Omental fat pad (tissue), 4 donors: Measurements from ENCODE around the gene MAJIN. TPM values are rescaled to one million over a fixed set of nuclear protein-coding genes. Genes with fewer than 3 reads are reported as not detected.

Source experiments
- ATAC-seq: fragments of 150-250 bp; one replicate; pipeline ENCODE4 v1.9.1; 2016; ENCODE audit warnings: mild to moderate bottlenecking, moderate library complexity; ENCODE audit not compliant: low FRiP score
- DNase-seq: peaks from one replicate; pipeline ENCODE4 v3.0.0-alpha.2; 2019; ENCODE audit warnings: low spot score
- CTCF ChIP-seq, 3 donors: fragments of 450-650 bp; IDR thresholded peaks; one replicate each; pipeline ENCODE4 v1.5.1; 2016 to 2017; ENCODE audit warnings: antibody characterized with exemption in 3 of 3, mild to moderate bottlenecking in 3 of 3, moderate library complexity in 2 of 3
- total RNA-seq, 4 donors: library from RNA; depleted of rRNA; stranded (reverse); fragments of >200 nt; gene quantifications; one replicate each; pipeline ENCODE4 v1.1.0, GENCODE V29; 2016

The MAJIN gene
- total RNA-seq, 4 donors from 2014 or later: not detected

DNA sequence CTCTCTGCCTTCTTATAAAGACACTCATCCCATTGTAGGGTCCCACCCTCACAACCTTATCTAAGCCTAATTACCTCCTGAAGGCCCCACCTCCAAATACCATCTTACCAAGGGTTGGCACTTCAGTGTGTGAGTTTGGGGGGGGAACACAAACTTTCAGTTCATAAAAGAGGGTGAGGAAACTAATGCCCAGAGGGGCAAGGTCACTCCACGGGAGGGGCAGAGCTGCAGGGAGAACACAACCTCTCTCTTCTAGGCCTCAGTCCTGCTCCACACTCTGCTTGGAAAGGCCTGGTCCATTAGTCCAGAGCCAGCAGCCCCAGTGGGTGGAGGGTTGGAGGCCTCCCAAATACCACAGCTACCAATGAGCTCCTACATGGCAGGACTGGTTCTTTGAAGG lies 27.6 kb upstream of the MAJIN start:
- DNase-seq (no peak), ATAC-seq (no peak)
- no peak for TF ChIP-seq CTCF (IDR thresholded peaks at IDR 0.05)

DNA sequence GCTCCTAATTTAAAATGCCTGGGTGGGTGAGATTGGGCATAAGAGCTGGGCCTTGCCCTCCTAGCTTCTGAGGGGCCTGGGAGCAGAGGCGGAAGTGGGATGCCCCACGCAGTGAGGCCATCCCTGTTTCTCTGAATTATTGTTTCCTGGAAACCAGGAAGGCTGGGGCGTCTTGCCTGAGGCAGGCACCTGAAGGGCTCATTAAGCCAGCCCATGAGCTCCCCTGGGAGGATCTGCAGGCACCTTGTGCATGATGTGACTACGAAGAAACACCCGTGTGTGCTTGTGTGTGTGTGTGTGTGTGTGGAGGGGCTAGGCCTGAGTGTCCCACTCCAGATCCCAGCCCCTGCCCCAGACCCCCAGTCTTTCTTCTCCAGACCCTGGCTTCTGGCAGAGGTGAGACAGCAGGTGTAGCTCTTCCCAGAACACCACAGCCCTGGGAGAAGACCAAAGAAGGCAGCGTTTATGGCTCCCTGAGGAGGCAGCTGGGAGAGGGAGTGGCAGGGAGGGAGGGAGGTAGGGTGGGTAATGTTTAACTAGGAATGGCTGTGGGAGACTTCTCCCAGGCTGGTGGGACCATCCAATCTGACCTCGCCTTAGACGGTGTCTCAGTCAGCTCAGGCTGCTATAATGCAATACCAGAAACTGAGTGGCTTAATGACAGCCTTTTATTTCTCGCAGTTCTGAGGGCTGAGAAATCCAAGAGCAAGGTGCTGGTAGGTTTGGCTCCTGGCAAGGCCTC lies 27.0 kb upstream of the MAJIN start:
- DNase-seq (no peak), ATAC-seq (no peak)
- no peak for TF ChIP-seq CTCF (IDR thresholded peaks at IDR 0.05)

DNA sequence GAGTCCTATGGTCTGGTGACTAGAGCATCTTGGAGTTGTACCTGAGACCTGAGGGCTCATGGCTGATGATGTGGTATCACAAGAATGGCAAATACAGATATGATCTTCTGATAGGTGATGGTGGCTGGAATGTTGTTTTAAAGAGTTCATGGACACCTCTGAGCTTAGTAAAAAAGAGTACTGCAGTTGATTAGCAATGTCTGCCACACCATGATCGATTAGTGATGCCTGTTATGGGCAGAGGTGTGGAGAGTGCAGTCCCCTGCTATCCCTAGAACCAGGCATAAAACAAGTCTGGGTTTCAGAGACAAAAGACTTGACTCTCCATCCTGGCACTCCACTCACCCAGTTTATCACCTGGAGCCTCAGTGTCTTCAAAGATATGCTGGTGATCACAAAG lies 26.2 kb upstream of the MAJIN start:
- ATAC-seq (no peak), DNase-seq (no peak)
- no peak for TF ChIP-seq CTCF (IDR thresholded peaks at IDR 0.05)

- ATAC-seq (peak; percentile 50), DNase-seq (no peak)
- no peak for TF ChIP-seq CTCF (IDR thresholded peaks at IDR 0.05)
Observed at GRCh38 chr11:64996710-64997380, 24.9 kb upstream of the MAJIN start, which contains the start of gene BATF2. BATF2 (minus strand) TSS chr11:64996971; CDS start chr11:64996914, 57 bp downstream.

DNA sequence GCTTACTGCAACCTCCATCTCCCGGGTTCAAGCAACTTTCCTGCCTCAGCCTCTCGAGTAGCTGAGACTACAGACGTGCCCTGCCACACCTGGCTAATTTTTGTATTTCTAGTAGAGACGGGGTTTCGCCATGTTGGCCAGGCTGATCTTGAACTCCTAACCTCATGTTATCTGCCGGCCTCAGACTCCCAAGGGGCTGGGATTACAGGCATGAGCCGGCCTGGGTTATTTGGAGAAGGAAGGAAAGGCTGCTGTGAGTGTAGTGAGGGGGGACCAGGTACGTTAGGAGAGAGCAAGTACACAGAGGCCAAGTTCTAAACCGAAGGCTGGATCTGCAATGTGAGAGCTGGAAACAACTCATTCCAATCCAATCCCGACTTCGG lies 24.4 kb upstream of the MAJIN start:
- no peak for TF ChIP-seq CTCF (IDR thresholded peaks at IDR 0.05)
- ATAC-seq: peak; percentile 10
- DNase-seq: no peak

DNA sequence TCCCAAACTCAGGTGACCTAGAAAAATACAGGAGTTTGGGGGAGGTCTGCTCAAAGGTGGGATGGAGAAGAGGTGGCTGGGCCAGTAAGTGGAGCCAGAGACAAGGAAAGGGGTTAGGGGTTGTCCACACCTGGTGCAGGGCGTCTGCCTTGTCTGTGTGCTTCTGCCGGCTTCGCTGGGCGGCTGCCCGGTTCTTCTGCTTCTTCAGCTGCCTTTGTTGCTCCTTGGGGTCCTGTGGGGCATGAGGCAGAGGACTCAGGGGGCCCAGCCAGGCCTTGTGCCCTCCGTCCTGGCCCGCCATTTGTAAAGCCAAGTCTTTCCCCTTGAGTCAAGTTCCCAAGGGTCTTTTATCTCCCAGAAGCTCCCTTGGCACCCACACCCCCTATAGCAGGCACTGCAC lies 22.4 kb upstream of the MAJIN start:
- ATAC-seq (no peak), DNase-seq (no peak)
- TF ChIP-seq CTCF (IDR thresholded peaks at IDR 0.05): no peak
